Measurements from ENCODE around the gene DDC.

Gene DDC

GRCh38 chr7:50466815-50467585 is 98.2 kb downstream of the DDC start:
- TF ChIP-seq EGR1 (IDR thresholded peaks at IDR 0.05) (no peak), RAD21 (IDR thresholded peaks at IDR 0.05; ENCODE audit: low read depth) (no peak), USF1 (IDR thresholded peaks at IDR 0.05) (no peak), EP300 (IDR thresholded peaks at IDR 0.05; ENCODE audit: borderline replicate concordance) (no peak), ZBTB7A (IDR thresholded peaks at IDR 0.05; ENCODE audit: low read depth) (no peak), TAF1 (IDR thresholded peaks at IDR 0.05; ENCODE audit: low read depth) (no peak), YY1 (IDR thresholded peaks at IDR 0.05; ENCODE audit: low read depth) (no peak), CREB1 (IDR thresholded peaks at IDR 0.05; ENCODE audit: low read depth) (no peak), MAX (IDR thresholded peaks at IDR 0.05) (no peak)

GRCh38 chr7:50463035-50463434 is 102.2 kb downstream of the DDC start:
- TF ChIP-seq EP300 (IDR thresholded peaks at IDR 0.05; ENCODE audit: borderline replicate concordance) (no peak), NFIC (IDR thresholded peaks at IDR 0.05) (no peak), FOXM1 (IDR thresholded peaks at IDR 0.05; ENCODE audit: borderline replicate concordance, low read depth) (no peak), TCF12 (IDR thresholded peaks at IDR 0.05; ENCODE audit: low read depth) (no peak), CREB1 (IDR thresholded peaks at IDR 0.05; ENCODE audit: low read depth) (no peak), TEAD4 (IDR thresholded peaks at IDR 0.05) (no peak), TAF1 (IDR thresholded peaks at IDR 0.05; ENCODE audit: low read depth) (no peak)

GRCh38 chr7:50462361-50462760 is 102.8 kb downstream of the DDC start:
- TF ChIP-seq EGR1 (IDR thresholded peaks at IDR 0.05) (no peak), ZBTB7A (IDR thresholded peaks at IDR 0.05; ENCODE audit: low read depth) (no peak), REST (IDR thresholded peaks at IDR 0.05; ENCODE audit: low read depth) (no peak), MAX (IDR thresholded peaks at IDR 0.05) (no peak), TAF1 (IDR thresholded peaks at IDR 0.05; ENCODE audit: low read depth) (no peak), YY1 (IDR thresholded peaks at IDR 0.05; ENCODE audit: low read depth) (no peak), TEAD4 (IDR thresholded peaks at IDR 0.05) (no peak), FOXM1 (IDR thresholded peaks at IDR 0.05; ENCODE audit: borderline replicate concordance, low read depth) (no peak), EP300 (IDR thresholded peaks at IDR 0.05; ENCODE audit: borderline replicate concordance) (no peak), CREB1 (IDR thresholded peaks at IDR 0.05; ENCODE audit: low read depth) (no peak), CEBPB (IDR thresholded peaks at IDR 0.05) (no peak), RAD21 (IDR thresholded peaks at IDR 0.05; ENCODE audit: low read depth) (no peak), USF1 (IDR thresholded peaks at IDR 0.05) (no peak), NFIC (IDR thresholded peaks at IDR 0.05) (no peak), TCF12 (IDR thresholded peaks at IDR 0.05; ENCODE audit: low read depth) (no peak)

GRCh38 chr7:50461695-50462094 is 103.5 kb downstream of the DDC start:
- TF ChIP-seq CEBPB (IDR thresholded peaks at IDR 0.05) (no peak), NFIC (IDR thresholded peaks at IDR 0.05) (no peak), TCF12 (IDR thresholded peaks at IDR 0.05; ENCODE audit: low read depth) (no peak), EGR1 (IDR thresholded peaks at IDR 0.05) (no peak), CREB1 (IDR thresholded peaks at IDR 0.05; ENCODE audit: low read depth) (no peak), ZBTB7A (IDR thresholded peaks at IDR 0.05; ENCODE audit: low read depth) (no peak), TAF1 (IDR thresholded peaks at IDR 0.05; ENCODE audit: low read depth) (no peak), FOXM1 (IDR thresholded peaks at IDR 0.05; ENCODE audit: borderline replicate concordance, low read depth) (no peak), USF1 (IDR thresholded peaks at IDR 0.05) (no peak), RAD21 (IDR thresholded peaks at IDR 0.05; ENCODE audit: low read depth) (no peak), YY1 (IDR thresholded peaks at IDR 0.05; ENCODE audit: low read depth) (no peak), EP300 (IDR thresholded peaks at IDR 0.05; ENCODE audit: borderline replicate concordance) (no peak), MAX (IDR thresholded peaks at IDR 0.05) (no peak)

- TF ChIP-seq CREB1 (IDR thresholded peaks at IDR 0.05; ENCODE audit: low read depth) = no peak
- no peak for TF ChIP-seq REST (IDR thresholded peaks at IDR 0.05; ENCODE audit: low read depth)
- no peak for TF ChIP-seq CEBPB (IDR thresholded peaks at IDR 0.05)
- TF ChIP-seq RAD21 (IDR thresholded peaks at IDR 0.05; ENCODE audit: low read depth) = no peak
- TF ChIP-seq USF1 (IDR thresholded peaks at IDR 0.05) = no peak
Measured at GRCh38 chr7:50456371-50457123, 108.7 kb downstream of the DDC start.
